ENCODE results near the gene GPR137. TPM values are rescaled to one million over a fixed set of nuclear protein-coding genes. Genes with fewer than 3 reads are reported as not detected.

Gene GPR137
- total RNA-seq, 1 donor from 2014 or later: 71.4 TPM

GRCh38 chr11:64296830-64297698, 11.4 kb downstream of the GPR137 start:
- no peak for DNase-seq (ENCODE audit: extremely low spot score, unreplicated experiment)
- Mint-ChIP-seq H3K27me3 (ENCODE audit: unreplicated experiment) (peaks cover 43% of the 10 kb centered on the region), H3K4me1 (ENCODE audit: unreplicated experiment) (peaks cover 31% of the 10 kb centered on the region), H3K36me3 (ENCODE audit: unreplicated experiment) (no peaks in the 10 kb centered on the region), H3K27ac (ENCODE audit: unreplicated experiment) (no peak overlapping the region), H3K9me3 (ENCODE audit: unreplicated experiment) (no peaks in the 10 kb centered on the region), H3K4me3 (ENCODE audit: unreplicated experiment) (no peak overlapping the region)
- TF ChIP-seq CTCF (IDR thresholded peaks at IDR 0.05): no peak

- TF ChIP-seq CTCF (IDR thresholded peaks at IDR 0.05): no peak
- Mint-ChIP-seq H3K4me1 (ENCODE audit: unreplicated experiment) (peaks cover 28% of the 10 kb centered on the region), H3K27ac (ENCODE audit: unreplicated experiment) (no peak overlapping the region), H3K27me3 (ENCODE audit: unreplicated experiment) (peaks cover 41% of the 10 kb centered on the region), H3K36me3 (ENCODE audit: unreplicated experiment) (no peaks in the 10 kb centered on the region), H3K9me3 (ENCODE audit: unreplicated experiment) (no peaks in the 10 kb centered on the region), H3K4me3 (ENCODE audit: unreplicated experiment) (no peak overlapping the region)
- DNase-seq (ENCODE audit: extremely low spot score, unreplicated experiment): no peak
These were observed 12.2 kb downstream of the GPR137 start for GRCh38 chr11:64297699-64298358.

- Mint-ChIP-seq H3K36me3 (ENCODE audit: unreplicated experiment) (no peaks in the 10 kb centered on the region), H3K4me1 (ENCODE audit: unreplicated experiment) (peaks cover 33% of the 10 kb centered on the region), H3K9me3 (ENCODE audit: unreplicated experiment) (no peaks in the 10 kb centered on the region), H3K27me3 (ENCODE audit: unreplicated experiment) (peaks cover 34% of the 10 kb centered on the region), H3K27ac (ENCODE audit: unreplicated experiment) (no peak overlapping the region), H3K4me3 (ENCODE audit: unreplicated experiment) (peak overlapping the region; percentile 55)
- TF ChIP-seq CTCF (IDR thresholded peaks at IDR 0.05): no peak
- DNase-seq (ENCODE audit: extremely low spot score, unreplicated experiment): no peak
These were observed 13.6 kb downstream of the GPR137 start for GRCh38 chr11:64298966-64299846.

- H3K36me3 Mint-ChIP-seq (ENCODE audit: unreplicated experiment): no peaks in the 10 kb centered on the region
- H3K4me1 Mint-ChIP-seq (ENCODE audit: unreplicated experiment): peaks cover 29% of the 10 kb centered on the region
- no peak for TF ChIP-seq CTCF (IDR thresholded peaks at IDR 0.05)
- no peak for DNase-seq (ENCODE audit: extremely low spot score, unreplicated experiment)
- no peak within 1 kb of the TSS for H3K27ac Mint-ChIP-seq (ENCODE audit: unreplicated experiment)
- H3K27me3 Mint-ChIP-seq (ENCODE audit: unreplicated experiment): peaks cover 32% of the 10 kb centered on the region
- peak within 1 kb of the TSS; percentile 67 for H3K4me3 Mint-ChIP-seq (ENCODE audit: unreplicated experiment)
- H3K9me3 Mint-ChIP-seq (ENCODE audit: unreplicated experiment): no peaks in the 10 kb centered on the region
These were observed 14.4 kb downstream of the GPR137 start, which contains the start of gene CATSPERZ for GRCh38 chr11:64299847-64300648. Gene CATSPERZ, plus strand, starts transcription at chr11:64300358. Its CDS starts 53 bp downstream, at chr11:64300411.
